ENCODE data around the gene UPB1. TPM values are rescaled to one million over a fixed set of nuclear protein-coding genes. Genes with fewer than 3 reads are reported as not detected.

UPB1 gene
- total and polyA plus RNA-seq, 2 experiments from 2014 or later: 0.13 TPM; not detected in 1

GRCh38 chr22:24465975-24466374 lies 29.2 kb upstream of the UPB1 start:
- Histone ChIP-seq H3K79me2 (replicated peaks; ENCODE audit: insufficient read depth) (no peaks in the 10 kb centered on the region), H4K20me1 (replicated peaks; ENCODE audit: insufficient read depth) (no peaks in the 10 kb centered on the region), H3K4me1 (ENCODE audit: insufficient read depth) (no peaks in the 10 kb centered on the region), H3K9me2 (ENCODE audit: insufficient read depth) (no peaks in the 10 kb centered on the region), H3K4me3 (no peak overlapping the region), H3K27me3 (ENCODE audit: insufficient read depth) (no peaks in the 10 kb centered on the region), H3K27ac (ENCODE audit: low read depth) (no peak overlapping the region), H3K4me2 (no peak overlapping the region), H3K36me3 (ENCODE audit: insufficient read depth) (no peaks in the 10 kb centered on the region), H2AFZ (no peak overlapping the region), H3F3A (replicated peaks; ENCODE audit: low read depth) (no peaks in the 10 kb centered on the region)
- ATAC-seq (no peak), DNase-seq (ENCODE audit: low spot score) (no peak)
- no peak for TF ChIP-seq ZNF114 (CRISPR knock-in tag; IDR thresholded peaks at IDR 0.05)
- TF ChIP-seq REST (IDR thresholded peaks at IDR 0.05; ENCODE audit: unreplicated experiment): no peak
- TF ChIP-seq NANOG (IDR thresholded peaks at IDR 0.05; ENCODE audit: borderline replicate concordance): no peak
- no peak for TF ChIP-seq JUNB (IDR thresholded peaks at IDR 0.05; ENCODE audit: unreplicated experiment)
- TF ChIP-seq CTCF (conservative IDR thresholded peaks at IDR 0.05; ENCODE audit: low read depth in 2 of 2): no peak
- TF ChIP-seq ZNF331 (CRISPR knock-in tag; IDR thresholded peaks at IDR 0.05; ENCODE audit: low read depth): no peak
- no peak for TF ChIP-seq ETS1 (IDR thresholded peaks at IDR 0.05)
- TF ChIP-seq EZH2phosphoT487 (IDR thresholded peaks at IDR 0.05; ENCODE audit: unreplicated experiment): no peak
- no peak for TF ChIP-seq EZH2 (IDR thresholded peaks at IDR 0.05; ENCODE audit: low read depth, unreplicated experiment)
- TF ChIP-seq STAT1 (IDR thresholded peaks at IDR 0.05; ENCODE audit: unreplicated experiment): no peak
- TF ChIP-seq POLR2AphosphoS5 (IDR thresholded peaks at IDR 0.05; ENCODE audit: low read depth): no peak
- no peak for TF ChIP-seq ZNF462 (CRISPR knock-in tag; IDR thresholded peaks at IDR 0.05)
- no peak for TF ChIP-seq CREB1 (CRISPR knock-in tag; IDR thresholded peaks at IDR 0.05; ENCODE audit: low read depth)
- H3K9me3 Mint-ChIP-seq: no peaks in the 10 kb centered on the region
- H3K4me1 Mint-ChIP-seq: peaks cover 11% of the 10 kb centered on the region; the same call in 2 of the 3 replicates
- no peak overlapping the region for H3K4me3 Mint-ChIP-seq
- no peaks in the 10 kb centered on the region for H3K36me3 Mint-ChIP-seq (ENCODE audit: low read depth)
- H3K27me3 Mint-ChIP-seq (ENCODE audit: insufficient read depth, low read depth, poor library complexity): peaks cover 6% of the 10 kb centered on the region
- H3K27ac Mint-ChIP-seq: no peak overlapping the region
